Fibroblast of lung (primary cell): ENCODE data around the gene LILRA1. TPM values are rescaled to one million over a fixed set of nuclear protein-coding genes. Genes with fewer than 3 reads are reported as not detected.
"Not testable (repeated sequence)": the region's sequence is repeated elsewhere in the genome, so short reads cannot be mapped to it uniquely, and the experiment has no call there.

Source experiments
- DNase-seq, 2 donors: peaks; one replicate each; pipeline versions ENCODE4 v3.0.0 to v3.0.0-alpha.2; 2010; ENCODE audit warnings: low read depth in 2 of 2
- H2AFZ ChIP-seq: 2 replicates; pipeline ENCODE4 v1.5.1; 2012; ENCODE audit warnings: low read length, control low read depth, inconsistent platforms
- H3K27ac ChIP-seq: 2 replicates; pipeline ENCODE4 v1.5.1; 2011; ENCODE audit warnings: low read length, control low read depth; ENCODE audit not compliant: insufficient read depth
- H3K27me3 ChIP-seq: 2 replicates; pipeline ENCODE4 v1.5.1; 2011; ENCODE audit warnings: mild to moderate bottlenecking, low read length; ENCODE audit not compliant: control insufficient read depth, insufficient read depth
- H3K36me3 ChIP-seq: 2 replicates; pipeline ENCODE4 v1.5.1; 2011; ENCODE audit warnings: low read length; ENCODE audit not compliant: control insufficient read depth, insufficient read depth
- H3K4me1 ChIP-seq: 2 replicates; pipeline ENCODE4 v1.5.1; 2011; ENCODE audit warnings: low read length; ENCODE audit not compliant: control insufficient read depth, insufficient read depth; ENCODE audit errors: extremely low read depth
- H3K4me2 ChIP-seq: 2 replicates; pipeline ENCODE4 v1.5.1; 2011; ENCODE audit warnings: low read length, control low read depth; ENCODE audit not compliant: insufficient read depth; ENCODE audit errors: extremely low read depth
- H3K4me3 ChIP-seq, 4 experiments: fragments of 200-600 bp in 1 of 4; sonication (generic) in 1 of 4; replicated peaks in 1 of 4; 2 replicates each; pipeline ENCODE4 v1.5.1; 2011 to 2016; ENCODE audit warnings: low read length in 4 of 4, low read depth in 3 of 4, mild to moderate bottlenecking in 3 of 4, control low read depth in 2 of 4, inconsistent platforms in 1 of 4, mixed read lengths in 1 of 4; ENCODE audit not compliant: insufficient read depth in 1 of 4; ENCODE audit errors: control extremely low read depth in 1 of 4
- H3K79me2 ChIP-seq: 2 replicates; pipeline ENCODE4 v1.5.1; 2012; ENCODE audit warnings: mild to moderate bottlenecking, low read length, inconsistent platforms; ENCODE audit not compliant: control insufficient read depth, insufficient read depth
- H3K9ac ChIP-seq: 2 replicates; pipeline ENCODE4 v1.5.1; 2011; ENCODE audit warnings: mild to moderate bottlenecking, low read length, control low read depth; ENCODE audit not compliant: insufficient read depth
- H3K9me3 ChIP-seq: 2 replicates; pipeline ENCODE4 v1.5.1; 2012; ENCODE audit warnings: low read depth, low read length; ENCODE audit not compliant: control insufficient read depth, insufficient read depth
- H4K20me1 ChIP-seq: 2 replicates; pipeline ENCODE4 v1.5.1; 2011; ENCODE audit warnings: low read length; ENCODE audit not compliant: control insufficient read depth, insufficient read depth; ENCODE audit errors: extremely low read depth
- EZH2 ChIP-seq: IDR thresholded peaks from 2 replicates; pipeline ENCODE4 v1.5.1; 2012; ENCODE audit warnings: low read length, control low read depth, mild to moderate bottlenecking; ENCODE audit errors: missing control alignments
- polyA plus RNA-seq, 2 donors: library from polyadenylated mRNA; depleted of rRNA in 1 of 2; stranded (reverse) in 1 of 2; unstranded in 1 of 2; fragments of >200 nt; gene quantifications; 2 replicates each; pipeline ENCODE4 v1.2.1, GENCODE V29; 2011 to 2012; ENCODE audit warnings: missing spikeins in 1 of 2
- total RNA-seq: library from RNA; depleted of rRNA; stranded (reverse); fragments of >200 nt; gene quantifications from 2 replicates; pipeline ENCODE4 v1.2.1, GENCODE V29; 2014
- TF ChIP-seq, protein P1 (sequence below), 2 donors: IDR thresholded peaks in 1 of 2; conservative IDR thresholded peaks in 1 of 2; 1 replicate in 1 of 2; 2 replicates in 1 of 2; pipeline ENCODE4 v1.5.1; 2011 to 2012; ENCODE audit warnings: low read length in 2 of 2, control low read depth in 1 of 2, inconsistent platforms in 1 of 2, low read depth in 1 of 2, mild to moderate bottlenecking in 1 of 2

LILRA1 gene
- total and polyA plus RNA-seq, 2 donors (not counting 1 experiment from before 2014, with no cell fraction given): not detected

DNA sequence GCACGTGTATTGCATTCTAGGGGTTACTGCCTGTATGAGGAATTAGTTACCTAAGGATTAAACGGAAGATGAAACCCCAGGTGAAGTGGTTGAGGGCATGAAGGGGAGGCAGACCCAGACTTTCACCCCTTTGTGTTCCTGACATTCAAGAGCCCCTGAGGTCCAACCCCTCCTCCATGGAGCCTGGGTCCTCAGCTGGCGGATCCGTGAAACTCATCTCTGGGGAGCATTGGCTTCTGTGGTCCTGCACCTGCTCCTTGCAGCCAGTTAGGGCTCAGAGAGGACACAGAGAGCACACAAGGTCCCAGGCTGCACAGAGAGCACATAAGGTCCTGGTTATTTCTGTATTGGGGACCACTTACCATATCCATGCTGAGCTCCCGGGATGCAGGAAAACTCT, 7.0 kb upstream of the LILRA1 start:
- Histone ChIP-seq H3K4me1 (no peaks in the 10 kb centered on the region), H3K36me3 (no peaks in the 10 kb centered on the region), H4K20me1 (no peaks in the 10 kb centered on the region), H3K9ac (no peak overlapping the region), H3K9me3 (no peaks in the 10 kb centered on the region), H3K27ac (no peak overlapping the region), H3K4me3 (no peak overlapping the region), H3K79me2 (no peaks in the 10 kb centered on the region), H3K27me3 (no peaks in the 10 kb centered on the region), H3K4me2 (no peak overlapping the region), H2AFZ (no peak overlapping the region)
- no peak for TF ChIP-seq EZH2
- TF ChIP-seq, protein P1, sequence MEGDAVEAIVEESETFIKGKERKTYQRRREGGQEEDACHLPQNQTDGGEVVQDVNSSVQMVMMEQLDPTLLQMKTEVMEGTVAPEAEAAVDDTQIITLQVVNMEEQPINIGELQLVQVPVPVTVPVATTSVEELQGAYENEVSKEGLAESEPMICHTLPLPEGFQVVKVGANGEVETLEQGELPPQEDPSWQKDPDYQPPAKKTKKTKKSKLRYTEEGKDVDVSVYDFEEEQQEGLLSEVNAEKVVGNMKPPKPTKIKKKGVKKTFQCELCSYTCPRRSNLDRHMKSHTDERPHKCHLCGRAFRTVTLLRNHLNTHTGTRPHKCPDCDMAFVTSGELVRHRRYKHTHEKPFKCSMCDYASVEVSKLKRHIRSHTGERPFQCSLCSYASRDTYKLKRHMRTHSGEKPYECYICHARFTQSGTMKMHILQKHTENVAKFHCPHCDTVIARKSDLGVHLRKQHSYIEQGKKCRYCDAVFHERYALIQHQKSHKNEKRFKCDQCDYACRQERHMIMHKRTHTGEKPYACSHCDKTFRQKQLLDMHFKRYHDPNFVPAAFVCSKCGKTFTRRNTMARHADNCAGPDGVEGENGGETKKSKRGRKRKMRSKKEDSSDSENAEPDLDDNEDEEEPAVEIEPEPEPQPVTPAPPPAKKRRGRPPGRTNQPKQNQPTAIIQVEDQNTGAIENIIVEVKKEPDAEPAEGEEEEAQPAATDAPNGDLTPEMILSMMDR (conservative IDR thresholded peaks at IDR 0.05 in 1 of 2, IDR thresholded peaks at IDR 0.05 in 1 of 2; ENCODE audit: low read depth in 1 of 2, low read length in 2 of 2): no peak
- no peak for DNase-seq

DNA sequence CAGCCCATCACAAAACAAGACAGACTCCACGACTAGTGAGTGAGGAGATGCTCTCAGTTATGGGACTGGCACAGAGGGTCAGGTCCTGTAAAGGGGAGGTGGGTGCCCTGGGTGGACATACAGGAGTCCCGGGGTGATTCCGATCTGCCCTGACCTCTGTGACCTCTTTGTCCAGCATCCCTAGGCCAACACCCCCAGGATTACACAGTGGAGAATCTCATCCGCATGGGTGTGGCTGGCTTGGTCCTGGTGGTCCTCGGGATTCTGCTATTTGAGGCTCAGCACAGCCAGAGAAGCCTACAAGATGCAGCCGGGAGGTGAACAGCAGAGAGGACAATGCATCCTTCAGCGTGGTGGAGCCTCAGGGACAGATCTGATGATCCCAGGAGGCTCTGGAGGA, 6.4 kb upstream of the LILRA1 start:
- H3K79me2 ChIP-seq: no peaks in the 10 kb centered on the region
- H3K4me1 ChIP-seq: no peaks in the 10 kb centered on the region
- TF ChIP-seq, protein P1 (conservative IDR thresholded peaks at IDR 0.05 in 1 of 2, IDR thresholded peaks at IDR 0.05 in 1 of 2; ENCODE audit: low read depth in 1 of 2, low read length in 2 of 2): no peak
- TF ChIP-seq EZH2: no peak
- H4K20me1 ChIP-seq: no peaks in the 10 kb centered on the region
- H3K4me3 ChIP-seq: no peak overlapping the region
- no peak overlapping the region for H3K4me2 ChIP-seq
- no peak overlapping the region for H3K9ac ChIP-seq
- H3K27me3 ChIP-seq: no peaks in the 10 kb centered on the region
- no peak for DNase-seq
- H3K36me3 ChIP-seq: no peaks in the 10 kb centered on the region
- no peak overlapping the region for H2AFZ ChIP-seq
- H3K27ac ChIP-seq: no peak overlapping the region
- H3K9me3 ChIP-seq: no peaks in the 10 kb centered on the region

DNA sequence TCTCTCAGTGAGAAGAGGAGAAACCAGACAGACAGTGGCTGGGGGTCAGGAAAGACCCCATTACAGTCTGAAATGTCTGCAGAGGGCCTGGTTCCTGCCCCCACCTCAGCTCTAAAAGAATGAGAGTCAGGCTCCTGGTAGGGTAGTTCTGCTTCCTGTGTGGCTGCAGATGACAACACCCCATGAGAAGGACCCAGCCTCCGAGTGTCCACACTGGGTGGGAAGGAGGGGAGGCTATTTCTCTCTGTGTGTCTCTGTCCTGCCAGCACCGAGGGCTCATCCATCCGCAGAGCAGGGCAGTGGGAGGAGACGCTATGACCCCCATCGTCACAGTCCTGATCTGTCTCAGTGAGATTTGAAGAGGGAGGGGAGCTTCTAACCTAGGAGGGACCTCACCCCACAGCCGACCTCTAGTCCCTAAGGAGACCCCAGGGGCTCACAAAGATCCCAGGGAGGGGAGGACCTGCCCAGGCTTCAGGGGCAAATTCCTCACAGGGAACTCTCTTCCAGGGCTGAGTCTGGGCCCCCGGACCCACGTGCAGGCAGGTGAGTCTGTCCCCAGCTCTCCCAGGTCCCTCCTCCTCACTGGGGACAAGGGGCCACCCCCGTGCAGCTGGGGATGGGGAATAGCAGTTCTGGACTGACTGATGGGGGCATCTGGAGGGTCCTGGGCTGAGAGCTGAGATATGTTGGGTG, 647 bp downstream of the LILRA1 start:
- not testable (repeated sequence) for H3K79me2 ChIP-seq, H3K9me3 ChIP-seq, H3K4me3 ChIP-seq, H3K27ac ChIP-seq, H3K4me2 ChIP-seq, H3K36me3 ChIP-seq, H4K20me1 ChIP-seq, H3K9ac ChIP-seq, H2AFZ ChIP-seq, DNase-seq, H3K27me3 ChIP-seq, H3K4me1 ChIP-seq
